ENCODE data around the gene SART1.

SART1 gene

GRCh38 chr11:65961267-65962140, at the start of gene SART1:
TSS of gene SART1 (plus strand) at chr11:65961734. CDS start at chr11:65961781, 47 bp downstream.
- DNase-seq = peak; percentile 97
- ATAC-seq = peak; percentile 96

GRCh38 chr11:65912845-65913244, 48.7 kb upstream of the SART1 start:
- no peak for DNase-seq

GRCh38 chr11:65915101-65915820, 46.3 kb upstream of the SART1 start:
- ATAC-seq (no peak), DNase-seq (no peak)

More at GRCh38 chr11:65912845-65913244, 48.7 kb upstream of the SART1 start:
- peak; percentile 38 for ATAC-seq

- DNase-seq = no peak
- ATAC-seq = no peak
Observed at GRCh38 chr11:65915821-65916251, 45.7 kb upstream of the SART1 start.

- ATAC-seq = no peak
- no peak for DNase-seq
Observed at GRCh38 chr11:65916391-65916790, 45.1 kb upstream of the SART1 start.

GRCh38 chr11:65917077-65917433, 44.5 kb upstream of the SART1 start:
- DNase-seq = no peak
- no peak for ATAC-seq

GRCh38 chr11:65917434-65918210, 43.9 kb upstream of the SART1 start:
- ATAC-seq (no peak), DNase-seq (no peak)

- ATAC-seq = peak; percentile 72
- no peak for DNase-seq
Observed at GRCh38 chr11:65918211-65919140, 43.1 kb upstream of the SART1 start, which contains the start of gene C11orf68. TSS of gene C11orf68 (minus strand) at chr11:65919062. CDS start at chr11:65919031, 31 bp downstream.

GRCh38 chr11:65919141-65919572, 42.4 kb upstream of the SART1 start, which contains the start of gene DRAP1:
TSS of gene DRAP1 (plus strand) at chr11:65919426. CDS start at chr11:65919502, 76 bp downstream.
- peak; percentile 100 for DNase-seq
- ATAC-seq = peak; percentile 94

GRCh38 chr11:65919573-65920371, 41.8 kb upstream of the SART1 start:
- DNase-seq (peak; percentile 64), ATAC-seq (peak; percentile 45)

- DNase-seq (no peak), ATAC-seq (no peak)
Observed at GRCh38 chr11:65920372-65920802, 41.1 kb upstream of the SART1 start.

- no peak for DNase-seq
- no peak for ATAC-seq
Observed at GRCh38 chr11:65921033-65921555, 40.4 kb upstream of the SART1 start.

- DNase-seq (no peak), ATAC-seq (no peak)
Observed at GRCh38 chr11:65921876-65922275, 39.7 kb upstream of the SART1 start.

- no peak for DNase-seq
- ATAC-seq = no peak
Observed at GRCh38 chr11:65922565-65922964, 39.0 kb upstream of the SART1 start.

GRCh38 chr11:65925397-65925796, 36.1 kb upstream of the SART1 start:
- no peak for ATAC-seq
- no peak for DNase-seq

- DNase-seq = peak; percentile 75
- peak; percentile 81 for ATAC-seq
Observed at GRCh38 chr11:65927904-65928397, 33.6 kb upstream of the SART1 start.

- ATAC-seq (no peak), DNase-seq (no peak)
Observed at GRCh38 chr11:65928667-65929066, 32.9 kb upstream of the SART1 start.

- ATAC-seq = peak; percentile 29
- no peak for DNase-seq
Observed at GRCh38 chr11:65931773-65932557, 29.6 kb upstream of the SART1 start.

- ATAC-seq (no peak), DNase-seq (no peak)
Observed at GRCh38 chr11:65932558-65932919, 29.0 kb upstream of the SART1 start.

All from stimulated activated naive CD8-positive, alpha-beta T cell treated with anti-CD3 and anti-CD28 coated beads, Interleukin-15, Interleukin-2, amounts not matched to agents 100 U/mL and 50 U/mL, for 24 hours (primary cell).